DMS79 treated with DMSO at 0.1 percent for 48 hours (cell line): ENCODE results near the gene ABCB9.
"Not testable (repeated sequence)": the region's sequence is repeated elsewhere in the genome, so short reads cannot be mapped to it uniquely, and the experiment has no call there.

Source experiments
- DNase-seq: peaks from one replicate; lab custom pipeline; 2025; lab: John Stamatoyannopoulos, UW

Gene ABCB9

DNA sequence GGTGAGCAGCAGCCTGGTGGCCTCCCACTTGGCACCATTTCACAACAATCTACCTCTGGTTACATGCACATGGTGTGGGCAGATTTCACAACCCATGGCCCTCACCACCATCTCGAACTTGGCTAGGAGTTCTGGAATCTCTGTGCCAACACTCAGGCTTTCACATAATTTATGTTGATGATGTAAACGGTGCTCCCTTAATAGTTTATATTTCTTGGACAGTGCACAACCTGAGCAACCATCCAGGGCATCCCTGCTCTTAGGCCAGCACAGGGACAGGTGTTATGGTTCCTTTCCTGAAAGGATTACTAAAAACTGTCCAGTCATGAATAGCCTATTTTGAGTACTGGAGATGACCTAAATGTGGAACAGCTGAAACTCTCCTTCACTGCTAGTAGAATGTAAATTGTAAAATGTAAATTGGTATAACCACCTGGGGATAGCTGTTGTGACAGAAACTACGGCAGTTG is 28.6 kb downstream of the ABCB9 start:
- DNase-seq, result no peak

DNA sequence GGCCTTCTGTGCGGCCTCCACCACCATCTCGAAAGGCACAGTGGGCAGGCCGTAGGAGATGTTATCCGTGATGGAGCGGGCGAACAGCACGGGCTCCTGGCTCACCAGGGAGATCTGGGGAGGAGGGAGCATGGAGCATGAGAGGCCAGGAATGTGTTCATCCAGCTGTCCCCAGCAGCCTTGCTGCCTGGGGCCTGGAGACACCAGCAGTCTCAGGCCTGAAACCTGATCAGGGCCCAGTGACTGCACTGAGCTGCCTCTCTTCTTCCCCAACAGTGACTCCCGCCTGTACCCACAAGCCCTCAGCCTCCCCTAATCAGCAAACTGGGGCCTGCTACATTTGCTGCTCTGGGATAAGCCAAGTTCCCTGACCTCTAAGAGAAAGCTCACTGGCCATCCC is 30.9 kb downstream of the ABCB9 start:
- DNase-seq, result no peak

DNA sequence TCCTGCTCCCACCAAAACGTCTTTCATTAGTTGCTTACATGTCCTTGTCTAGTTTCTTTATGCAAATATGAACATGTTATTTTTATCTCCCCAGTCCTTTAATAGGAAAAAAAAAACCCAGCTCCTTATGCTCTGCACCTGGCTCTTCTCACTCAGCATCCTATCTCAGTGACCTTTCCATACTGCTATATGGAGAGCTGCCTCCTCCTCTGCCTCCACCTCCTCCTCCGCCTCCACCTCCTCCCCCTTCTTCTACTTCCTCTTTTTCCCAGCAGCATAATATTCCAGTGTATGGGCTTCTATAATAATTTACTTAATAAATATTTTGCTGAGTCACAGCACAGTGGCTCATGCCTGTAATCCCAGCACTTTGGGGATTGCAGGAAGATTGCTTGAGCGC is 31.5 kb downstream of the ABCB9 start:
- no peak for DNase-seq

DNA sequence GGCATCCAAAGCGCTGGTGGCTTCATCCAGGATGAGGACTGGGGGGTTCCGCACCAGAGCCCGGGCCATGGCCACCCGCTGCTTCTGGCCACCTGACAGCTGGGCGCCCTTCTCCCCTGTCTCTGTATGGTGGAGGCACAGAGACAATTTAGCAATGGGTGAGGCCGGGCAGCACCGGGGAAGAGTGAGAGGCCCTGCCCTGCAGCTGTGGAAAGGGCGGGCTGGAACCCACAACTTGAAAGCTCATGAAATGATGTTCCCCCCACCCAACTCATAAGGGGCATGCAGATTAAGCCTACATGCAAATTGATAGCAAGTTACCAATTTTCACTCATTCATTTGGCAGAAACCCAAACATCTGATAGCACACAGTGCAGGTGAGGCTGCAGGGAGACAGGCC is 34.1 kb downstream of the ABCB9 start:
- DNase-seq, result no peak

DNA sequence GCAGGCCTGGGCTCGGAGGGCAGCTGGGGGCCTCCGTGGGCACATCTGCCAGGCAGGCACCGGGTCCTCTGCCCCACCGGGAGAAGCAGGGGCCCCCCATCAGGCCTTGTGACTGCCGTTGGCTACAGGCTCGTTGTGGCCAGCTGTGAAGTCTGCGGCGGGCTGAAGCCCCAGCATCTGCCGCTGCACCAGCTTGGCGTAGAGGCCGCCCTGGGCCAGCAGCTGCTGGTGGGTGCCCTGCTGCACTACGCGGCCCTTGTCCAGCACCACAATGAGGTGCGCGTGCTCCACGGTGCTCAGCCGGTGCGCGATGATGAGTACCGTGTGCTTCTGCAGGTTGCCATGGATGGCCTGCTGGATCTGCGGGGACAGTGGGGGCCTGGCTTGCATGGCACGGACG is 36.5 kb downstream of the ABCB9 start:
- no peak for DNase-seq

DNA sequence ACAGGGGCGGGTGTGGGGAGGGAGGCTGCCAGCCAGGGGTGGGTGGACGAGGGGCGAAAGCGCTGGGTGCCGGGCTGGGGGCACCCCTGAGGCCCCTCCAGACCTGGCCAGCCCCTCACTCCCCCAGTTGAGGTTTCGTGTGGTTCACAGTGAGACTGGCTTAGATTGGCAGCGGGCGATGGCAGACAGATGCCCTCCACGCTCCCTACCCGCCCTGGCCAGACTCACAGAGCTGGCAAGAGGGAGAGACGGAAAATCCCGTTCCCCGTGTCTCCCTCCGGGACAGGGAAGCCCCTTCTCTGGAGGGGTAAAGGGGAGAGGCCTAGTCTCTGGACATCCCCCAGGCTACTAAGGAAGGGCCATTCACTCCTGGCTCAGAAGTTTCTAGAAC is 37.1 kb downstream of the ABCB9 start:
- no peak for DNase-seq

DNA sequence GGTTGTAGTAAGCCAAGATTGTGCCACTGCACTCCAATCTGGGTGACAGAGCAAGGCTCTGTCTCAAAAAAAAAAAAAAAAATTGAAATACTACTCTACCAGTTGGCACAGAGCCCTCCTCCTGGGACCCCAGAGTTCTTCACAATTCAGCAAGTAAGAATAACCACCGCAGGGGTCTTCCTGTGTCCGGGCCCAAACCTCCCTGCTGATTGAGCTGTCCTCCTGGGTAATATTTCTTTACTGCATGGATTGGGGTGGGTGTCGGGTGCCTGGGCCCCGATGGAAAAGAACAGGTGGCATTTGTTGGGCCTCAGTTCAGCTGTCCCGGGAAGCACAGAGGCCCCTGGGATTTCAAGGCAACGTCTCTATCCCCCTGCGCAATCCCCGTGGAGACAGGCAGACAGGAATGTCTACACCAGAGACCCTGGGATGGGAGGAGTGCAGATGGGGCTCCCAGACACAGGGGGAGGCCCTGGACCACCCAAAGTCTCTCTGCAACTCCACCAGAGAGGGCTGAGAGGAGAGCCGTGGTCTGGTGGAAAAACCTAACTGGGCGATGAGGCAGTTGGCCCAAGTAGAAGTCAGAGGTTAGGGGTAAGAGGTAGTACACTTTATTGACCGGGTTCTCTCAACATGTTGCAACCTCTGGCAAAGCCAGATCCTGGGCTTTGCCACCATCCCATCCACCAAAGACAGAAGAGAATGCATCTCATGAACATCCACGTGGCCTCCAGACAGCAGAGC is 37.7 kb downstream of the ABCB9 start:
- no peak for DNase-seq

DNA sequence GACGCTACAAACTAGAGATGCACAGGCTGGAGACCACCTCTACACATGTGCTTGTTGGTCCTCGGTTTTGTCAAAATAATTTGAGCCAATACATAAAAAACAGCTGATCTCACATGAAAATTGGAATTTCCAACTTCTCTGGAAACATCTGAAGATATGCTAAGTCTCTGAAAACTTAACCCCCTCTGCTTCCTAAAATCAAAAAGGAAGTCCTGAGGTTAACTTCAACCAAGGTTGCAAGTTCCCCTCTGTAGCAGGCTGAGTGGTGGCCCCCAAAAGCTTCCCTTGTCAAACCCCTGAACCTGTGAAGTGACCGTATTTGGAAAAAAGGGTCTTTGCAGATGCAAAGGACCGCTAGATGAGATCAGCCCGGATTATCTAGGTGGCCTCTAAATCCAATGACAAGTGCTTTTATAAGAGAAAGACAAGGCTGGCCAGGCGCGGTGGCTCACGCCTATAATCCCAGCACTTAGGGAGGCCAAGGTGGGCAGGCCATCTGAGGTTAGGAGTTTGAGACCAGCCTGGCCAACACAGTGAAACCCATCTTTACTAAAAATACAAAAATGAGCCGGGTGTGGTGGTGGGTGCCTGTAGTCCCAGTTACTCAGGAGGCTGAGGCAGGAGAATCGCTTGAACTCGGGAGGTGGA is 38.4 kb downstream of the ABCB9 start:
- DNase-seq, result no peak

DNA sequence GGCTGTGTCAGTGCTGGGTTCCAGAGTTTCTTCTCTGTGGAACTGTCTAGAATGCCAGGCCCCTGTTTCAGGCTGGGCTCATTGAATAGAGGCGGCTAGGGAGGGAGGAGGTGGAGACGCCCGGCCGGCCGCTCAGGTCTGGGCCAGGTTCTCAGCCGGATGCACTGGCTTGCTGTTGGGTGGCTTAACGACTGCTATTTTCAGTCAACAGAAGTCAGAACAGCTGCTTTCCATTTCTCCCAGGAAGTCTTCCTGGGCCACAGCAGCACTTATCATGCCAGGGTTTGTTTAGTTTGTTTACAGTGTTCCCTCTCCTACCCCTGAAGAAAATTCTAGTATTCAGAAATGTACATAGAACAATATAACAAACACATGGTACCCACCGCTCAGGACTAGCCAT is 44.3 kb downstream of the ABCB9 start:
- no peak for DNase-seq

DNA sequence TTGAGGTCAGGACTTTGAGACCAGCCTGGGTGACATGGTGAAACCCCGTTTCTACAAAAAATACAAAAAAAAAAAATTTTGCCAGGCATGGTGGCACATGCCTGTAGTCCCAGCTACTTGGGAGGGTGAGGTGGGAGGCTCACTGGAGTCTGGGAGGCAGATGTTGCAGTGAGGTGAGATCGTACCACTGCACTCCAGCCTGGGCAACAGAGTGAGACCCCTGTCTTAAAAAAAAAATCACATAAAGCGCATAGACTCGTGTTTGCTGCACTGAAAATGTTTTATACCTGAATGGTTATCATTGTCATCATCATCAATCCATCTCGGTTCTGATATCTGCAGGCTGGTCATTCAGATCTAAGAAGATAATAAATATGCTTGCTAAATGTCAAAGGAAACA is 45.6 kb downstream of the ABCB9 start:
- DNase-seq, result no peak

DNA sequence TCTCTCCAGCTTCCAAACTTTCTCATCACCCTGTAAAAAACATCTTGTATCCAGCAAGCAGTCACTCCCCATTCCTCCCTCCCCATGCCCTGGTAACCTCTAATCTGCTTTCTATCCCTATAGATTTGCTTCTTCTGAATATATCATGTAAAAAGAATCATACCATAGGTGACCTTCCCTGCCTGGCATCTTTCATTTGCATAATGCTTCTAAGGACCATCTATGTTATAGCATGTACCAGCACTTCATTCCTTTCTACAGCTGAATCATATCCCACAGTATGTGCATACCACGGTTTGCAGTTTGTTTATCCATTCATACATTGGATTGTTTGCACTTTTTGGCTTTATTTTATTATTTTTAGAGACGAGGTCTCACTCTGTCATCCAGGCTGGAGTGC is 47.4 kb downstream of the ABCB9 start:
- DNase-seq, result no peak

DNA sequence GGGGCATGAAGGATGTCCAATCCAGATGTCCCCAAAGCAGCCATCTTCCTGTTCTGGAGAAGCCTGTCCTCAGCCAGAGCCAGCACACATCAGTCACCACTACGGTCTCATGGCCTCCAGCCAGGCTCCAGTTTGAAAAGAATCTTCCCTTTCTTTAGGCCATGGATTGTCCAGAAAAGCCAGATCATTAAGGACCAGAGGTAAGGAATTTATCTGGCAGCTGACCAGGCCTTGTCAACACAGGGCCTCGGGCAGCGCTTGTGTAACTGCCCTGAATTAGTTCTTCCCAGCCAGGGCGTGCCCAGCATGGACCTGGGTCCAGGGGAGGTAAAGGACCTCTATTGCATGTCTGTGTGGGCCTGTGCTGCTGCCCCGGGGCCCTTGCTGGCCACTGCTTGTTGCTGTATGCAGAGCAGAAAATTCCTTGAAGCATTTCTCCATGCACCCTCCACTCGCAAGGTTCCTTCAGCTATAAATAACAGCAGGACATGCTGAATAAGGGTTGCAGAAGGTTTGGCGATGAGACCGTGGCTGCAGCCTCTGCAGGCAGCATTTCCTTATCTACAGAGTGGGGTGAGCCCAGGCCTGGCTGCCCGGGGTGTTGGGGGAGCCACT is 48.6 kb downstream of the ABCB9 start:
- no peak for DNase-seq

DNA sequence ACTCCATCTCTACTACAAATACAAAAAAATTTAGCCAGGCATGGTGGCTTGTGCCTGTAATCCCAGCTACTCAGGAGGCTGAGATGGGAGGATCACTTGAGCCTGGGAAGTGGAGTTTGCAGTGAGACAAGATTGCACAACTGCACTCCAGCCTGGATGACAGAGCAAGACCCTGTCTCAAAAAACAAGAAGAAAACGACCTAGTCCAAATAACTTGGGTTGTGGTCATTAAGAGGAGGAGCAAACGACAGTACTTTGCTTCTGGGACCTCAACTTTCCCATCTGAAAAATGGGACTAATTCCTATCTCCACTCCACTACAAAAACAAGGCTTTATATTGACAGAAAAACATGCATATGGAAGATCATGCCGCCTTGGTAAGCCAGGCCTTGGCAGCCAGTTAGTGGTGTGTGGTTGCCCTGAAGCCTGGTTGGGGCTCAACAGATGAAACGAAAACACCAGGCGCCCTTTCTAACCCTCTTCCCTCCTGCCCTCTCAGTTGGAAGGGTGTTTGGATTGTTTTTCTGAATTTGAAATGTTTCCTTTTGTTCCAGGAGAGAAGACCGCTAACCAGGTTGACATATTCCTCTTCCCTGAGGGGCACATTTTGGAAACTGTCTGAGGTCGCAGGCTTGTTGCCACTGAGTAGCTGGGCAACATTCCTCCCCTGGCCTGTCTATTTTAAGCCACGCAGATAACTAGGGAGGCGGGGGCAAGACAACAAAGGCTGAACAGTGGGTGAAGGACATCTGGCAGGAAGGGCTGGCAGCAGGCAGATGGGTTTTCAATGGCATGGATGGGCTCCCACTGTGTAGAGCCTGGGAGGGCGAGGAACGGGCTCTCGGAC is 56.6 kb downstream of the ABCB9 start:
- no peak for DNase-seq

DNA sequence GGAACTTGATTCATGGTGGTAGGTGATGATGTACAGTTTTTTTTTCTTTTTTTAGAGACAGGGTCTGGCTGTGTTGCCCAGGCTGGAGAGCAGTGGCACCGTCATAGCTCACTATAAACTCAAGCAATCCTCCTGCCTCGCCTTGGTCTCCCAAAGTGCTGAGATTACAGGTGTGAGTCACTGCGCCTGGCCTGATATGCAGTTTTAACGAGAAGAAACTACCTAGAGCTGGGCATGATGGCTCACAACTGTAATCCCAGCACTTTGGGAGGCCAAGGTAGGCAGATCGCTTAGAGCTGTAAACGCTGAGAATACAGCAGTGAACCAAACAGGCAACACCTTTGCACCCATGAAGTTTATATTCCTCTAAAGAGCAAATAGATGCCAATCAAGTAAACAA is 57.3 kb downstream of the ABCB9 start:
- no peak for DNase-seq

DNA sequence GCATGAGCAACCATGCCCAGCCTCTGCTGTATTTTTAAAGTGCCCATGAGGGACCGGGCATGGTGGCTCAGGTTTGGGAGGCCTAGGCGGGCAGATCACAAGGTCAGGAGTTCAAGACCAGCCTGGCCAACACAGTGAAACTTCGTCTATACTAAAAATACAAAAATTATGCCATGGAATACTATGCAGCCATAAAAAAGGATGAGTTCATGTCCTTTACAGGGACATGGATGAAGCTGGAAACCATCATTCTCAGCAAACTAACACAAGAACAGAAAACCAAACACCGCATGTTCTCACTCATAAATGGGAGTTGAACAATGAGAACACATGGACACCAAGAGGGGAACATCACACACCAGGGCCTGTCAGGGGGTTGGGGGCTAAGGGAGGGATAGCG is 61.0 kb downstream of the ABCB9 start:
- DNase-seq, result not testable (repeated sequence)

DNA sequence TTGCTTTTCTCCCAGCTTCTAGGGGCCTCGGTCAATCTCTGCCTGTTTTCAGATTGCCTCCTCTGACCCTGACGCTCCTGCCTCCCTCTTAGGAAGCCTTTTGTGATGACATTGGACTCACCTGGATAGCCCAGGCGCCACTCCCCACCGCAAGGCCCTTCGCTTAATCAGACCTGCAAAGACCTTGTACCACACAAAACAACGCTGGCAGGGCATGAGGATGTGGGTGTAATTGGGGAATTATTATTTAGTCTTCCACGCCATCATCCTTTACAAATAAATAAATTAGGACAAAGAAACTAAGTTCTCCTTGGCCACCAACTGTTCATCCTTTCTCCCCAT is 62.6 kb downstream of the ABCB9 start:
- no peak for DNase-seq

DNA sequence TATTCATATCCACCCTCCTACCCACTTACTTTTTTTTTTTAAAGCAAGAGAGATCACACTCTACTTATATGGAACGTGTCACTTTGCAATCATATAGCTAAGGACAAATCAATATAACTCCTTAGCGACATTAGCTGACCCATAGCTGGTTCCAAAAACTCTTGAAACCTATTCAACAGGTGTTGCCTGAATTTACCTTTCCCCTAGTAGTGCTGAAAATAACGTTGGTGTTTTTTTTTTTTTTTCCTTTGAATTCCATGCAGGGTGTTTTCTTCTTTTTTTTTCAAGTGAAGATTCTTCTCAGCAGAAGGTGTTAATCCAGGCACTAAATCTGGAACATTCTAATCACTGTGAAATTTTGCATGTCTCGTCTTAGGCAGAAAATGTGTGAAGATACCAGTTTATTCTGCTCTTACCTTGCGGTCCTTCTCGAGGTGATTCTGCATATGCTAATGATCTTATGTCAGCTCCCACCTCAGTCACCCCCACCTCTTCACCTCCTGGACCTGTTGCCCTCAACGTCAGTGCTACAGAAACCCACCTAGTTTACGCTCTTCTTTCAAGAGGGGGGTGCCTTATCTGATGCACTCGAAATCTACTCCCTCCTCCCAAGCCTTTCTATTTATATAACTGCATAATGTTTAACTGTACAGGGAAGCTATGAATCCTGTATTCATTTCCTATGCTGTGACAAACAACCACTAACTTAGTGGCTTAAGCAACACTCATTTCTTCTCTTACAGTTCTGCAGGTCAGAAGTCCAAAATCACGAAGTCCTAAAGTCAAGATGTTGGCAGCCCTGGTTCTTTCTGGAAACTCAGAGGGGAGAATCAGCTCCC is 63.2 kb downstream of the ABCB9 start:
- no peak for DNase-seq

DNA sequence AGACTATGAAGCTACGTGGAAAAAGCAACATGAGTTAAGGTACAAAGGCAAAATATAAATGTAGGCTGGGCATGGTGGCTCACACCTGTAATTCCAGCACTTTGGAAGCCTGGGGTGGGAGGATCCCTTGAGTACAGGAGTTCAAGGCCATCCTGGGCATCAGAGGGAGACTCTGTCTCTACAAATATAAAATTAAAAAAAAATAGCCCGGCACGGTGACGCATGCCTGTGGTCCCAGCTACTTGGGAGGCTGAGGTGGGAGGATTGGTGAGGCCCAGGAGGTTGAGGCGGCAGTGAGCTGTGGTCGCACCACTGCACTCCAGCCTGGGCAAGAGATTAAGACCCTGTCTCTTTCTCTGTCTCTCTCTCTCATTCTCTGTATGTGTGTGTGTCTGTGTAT is 66.4 kb downstream of the ABCB9 start:
- no peak for DNase-seq

DNA sequence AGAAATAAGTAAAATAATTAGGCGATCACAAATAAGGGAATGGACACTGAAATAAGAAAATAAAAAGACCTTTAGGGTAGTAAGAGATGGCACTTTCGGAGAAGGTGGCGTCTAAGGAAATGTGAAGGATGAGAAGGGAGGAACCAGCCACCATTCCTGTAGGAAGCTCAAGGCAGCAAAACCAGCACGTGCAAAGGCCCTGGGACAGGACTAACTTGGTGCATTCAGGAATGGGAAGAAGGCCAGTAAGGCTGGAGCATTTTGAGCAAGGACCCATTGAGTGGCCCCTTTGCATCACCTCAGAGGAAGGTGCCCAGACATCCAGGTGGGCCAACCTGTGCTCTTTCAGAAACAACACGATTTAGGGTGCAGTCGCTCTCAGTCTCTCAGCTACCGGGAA is 69.6 kb downstream of the ABCB9 start:
- no peak for DNase-seq

DNA sequence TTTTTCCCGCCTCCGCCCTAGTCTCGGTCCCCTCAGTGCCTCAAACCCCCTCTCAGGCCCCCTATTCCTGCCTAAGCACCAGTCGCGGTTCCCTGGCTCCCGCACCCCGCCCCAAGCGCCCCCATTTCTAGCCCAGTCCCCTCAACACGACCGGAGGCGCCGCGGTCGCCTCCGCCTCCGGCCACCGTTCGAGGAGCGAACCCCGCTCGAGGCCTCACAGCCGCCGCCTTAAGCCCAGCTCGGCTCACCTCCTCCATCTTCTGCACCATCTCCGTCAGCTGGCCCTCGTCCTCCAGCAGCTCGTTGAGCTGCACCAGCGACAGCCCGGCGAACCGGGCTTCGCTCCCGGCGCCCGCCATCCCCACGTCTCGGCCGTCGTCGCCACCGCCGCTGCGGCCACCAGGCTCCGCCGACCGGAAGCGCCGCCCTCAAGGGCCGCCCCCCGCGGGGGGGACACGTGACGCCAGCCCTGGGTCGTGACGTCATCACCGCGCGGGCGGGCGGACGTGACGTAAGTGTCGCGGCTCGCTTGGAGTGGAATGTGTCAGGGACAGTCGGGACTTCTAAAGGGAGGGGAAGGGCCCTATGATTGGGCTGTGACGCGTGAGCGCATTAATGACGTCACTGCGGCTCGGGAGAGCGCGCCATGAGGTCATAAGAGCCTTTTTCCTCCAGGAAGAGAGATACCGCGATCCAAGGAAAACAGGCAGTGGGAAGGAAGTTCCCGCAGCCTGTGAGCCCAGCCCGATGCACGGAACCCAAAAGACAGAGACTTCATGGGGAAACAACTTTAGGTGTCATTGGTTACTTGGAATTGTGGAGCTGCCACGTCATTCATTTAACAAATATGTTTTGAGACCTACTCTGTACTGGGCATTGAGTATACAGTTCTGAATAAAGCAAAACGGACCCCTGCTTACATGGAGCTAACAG is 70.3 kb downstream of the ABCB9 start, which contains the start of gene VPS37B:
Gene VPS37B (minus strand): TSS at position 421 of the 933 bp plus-strand sequence. CDS start 62 bp downstream, at position 359.
- DNase-seq, result peak; percentile 42
